Measurements from ENCODE around the gene PRR16. TPM values are rescaled to one million over a fixed set of nuclear protein-coding genes. Genes with fewer than 3 reads are reported as not detected.

Gene PRR16
- total RNA-seq, 4 donors from 2014 or later: 2.7 to 7.0 (median 3.7) TPM

- Histone ChIP-seq H3K27me3 (no peaks in the 10 kb centered on the region), H3K27ac (no peak overlapping the region), H3K4me3 (no peak overlapping the region), H3K9me3 (no peaks in the 10 kb centered on the region), H3K4me1 (no peaks in the 10 kb centered on the region), H3K36me3 (no peaks in the 10 kb centered on the region)
- no peak for ATAC-seq
- 83 to 88% methylated on average over 2 of the region's 2 CpGs for WGBS, 2 donors (ENCODE audit: low coverage in 1 of 2)
- no peak for TF ChIP-seq CTCF (IDR thresholded peaks at IDR 0.05)
- TF ChIP-seq POLR2AphosphoS5 (IDR thresholded peaks at IDR 0.05): no peak
- TF ChIP-seq POLR2A (IDR thresholded peaks at IDR 0.05): no peak
- no peak for TF ChIP-seq EP300 (IDR thresholded peaks at IDR 0.05)
These were observed 271.0 kb downstream of the PRR16 start for GRCh38 chr5:120735076-120735475.

Small RNA genes lying within 50 kb of the gene (small RNA-seq; reads per million reads assigned to genes)
- gene PRELID3BP8 (0 reads per million in 4 donors), gene RNU4-69P (0 reads per million in 4 donors)
